ENCODE measurements around the gene CLPTM1. TPM values are rescaled to one million over a fixed set of nuclear protein-coding genes. Genes with fewer than 3 reads are reported as not detected.

Gene CLPTM1
- total and polyA plus RNA-seq, 2 donors (not counting 1 experiment from before 2014, with no cell fraction given), result 121 to 129 TPM

GRCh38 chr19:44961821-44962220 lies 6.6 kb downstream of the CLPTM1 start:
- peak overlapping the region; percentile 22 for H3K9ac ChIP-seq (ENCODE audit: low read length)
- H3K4me1 ChIP-seq (ENCODE audit: control insufficient read depth in 2 of 2, insufficient read depth in 2 of 2, low read length in 2 of 2), result peaks cover 51 to 54% of the 10 kb centered on the region in 2 donors
- H2AFZ ChIP-seq (ENCODE audit: insufficient read depth, low read depth, low read length, poor library complexity, severe bottlenecking), result peak overlapping the region; percentile 43
- peak overlapping the region in 3 of 5 experiments; percentile 2 to 15 (median 6) for H3K4me3 ChIP-seq (ENCODE audit: control extremely low read depth in 1 of 5, extremely low read depth in 1 of 5, insufficient read depth in 1 of 5, low read depth in 2 of 5, low read length in 4 of 5)
- no peaks in the 10 kb centered on the region for H3K9me3 ChIP-seq (ENCODE audit: control extremely low read depth in 1 of 3, control insufficient read depth in 2 of 3, insufficient read depth in 1 of 3, low read length in 2 of 3)
- intact Hi-C loops (cut with micrococcal nuclease), result no loop called here
- DNase-seq (no peak), ATAC-seq (ENCODE audit: low read depth) (no peak)
- no peaks in the 10 kb centered on the region for H3K9me3 Mint-ChIP-seq (ENCODE audit: insufficient read depth)
- H3K27ac ChIP-seq (ENCODE audit: low read length in 2 of 2), result peak overlapping the region; percentile 67 to 86
- peak overlapping the region; percentile 77 for H3K4me3 Mint-ChIP-seq
- peak overlapping the region; percentile 71 for H3K4me2 ChIP-seq (replicated peaks; ENCODE audit: low read depth, low read length, poor library complexity, severe bottlenecking)
- no peaks in the 10 kb centered on the region for H3K27me3 ChIP-seq (replicated peaks in 1 of 4; ENCODE audit: control extremely low read depth in 1 of 4, control insufficient read depth in 3 of 4, insufficient read depth in 4 of 4, low read length in 3 of 4)
- 98% methylated on average over 6 of the region's 8 CpGs for WGBS (ENCODE audit: insufficient coverage)
- H4K20me1 ChIP-seq (ENCODE audit: control insufficient read depth, insufficient read depth, low read length, poor library complexity, severe bottlenecking), result peaks cover 39% of the 10 kb centered on the region
- POLR2A ChIA-PET, result no interaction called here
- no peaks in the 10 kb centered on the region for H3K27me3 Mint-ChIP-seq
- H3K36me3 ChIP-seq (replicated peaks in 1 of 2; ENCODE audit: control extremely low read depth in 1 of 2, control insufficient read depth in 1 of 2, extremely low read depth in 1 of 2, insufficient read depth in 2 of 2, low read length in 1 of 2), result peaks cover 5 to 22% of the 10 kb centered on the region in 2 experiments
- TF ChIP-seq EZH2 (IDR thresholded peaks at IDR 0.05; ENCODE audit: borderline replicate concordance, insufficient read depth, low read depth, low read length, poor library complexity, severe bottlenecking) (no peak), CTCF (IDR thresholded peaks at IDR 0.05) (no peak)
- peak overlapping the region; percentile 98 for H3K27ac Mint-ChIP-seq
- H3K4me1 Mint-ChIP-seq, result peaks cover 53% of the 10 kb centered on the region
- CTCF ChIA-PET, result interaction anchor here (0.5 to 2.9 kb wide), 4 partner anchors 10 to 1658 kb away, joined by 3 to 9 read pairs (median 4); no protein-coding TSS in a partner anchor
- peaks cover 91% of the 10 kb centered on the region for H3K79me2 ChIP-seq (ENCODE audit: control insufficient read depth, insufficient read depth, low read length)

GRCh38 chr19:44968118-44968517 lies 12.9 kb downstream of the CLPTM1 start:
- H3K27ac Mint-ChIP-seq, result no peak overlapping the region
- DNase-seq, result no peak
- ChIA-PET CTCF (interaction anchor here (1.5 kb wide), 1 partner anchor 16 kb away, joined by 5 read pairs; no protein-coding TSS in a partner anchor), POLR2A (no interaction called here)
- intact Hi-C loops (cut with micrococcal nuclease), result no loop called here
- peaks cover 59% of the 10 kb centered on the region for H3K79me2 ChIP-seq (ENCODE audit: control insufficient read depth, insufficient read depth, low read length)
- no peaks in the 10 kb centered on the region for H3K27me3 ChIP-seq (replicated peaks in 1 of 4; ENCODE audit: control extremely low read depth in 1 of 4, control insufficient read depth in 3 of 4, insufficient read depth in 4 of 4, low read length in 3 of 4)
- peaks cover 30% of the 10 kb centered on the region for H4K20me1 ChIP-seq (ENCODE audit: control insufficient read depth, insufficient read depth, low read length, poor library complexity, severe bottlenecking)
- ATAC-seq (ENCODE audit: low read depth), result no peak
- H3K4me2 ChIP-seq (replicated peaks; ENCODE audit: low read depth, low read length, poor library complexity, severe bottlenecking), result no peak overlapping the region
- H3K4me1 Mint-ChIP-seq, result no peaks in the 10 kb centered on the region
- H3K27me3 Mint-ChIP-seq, result no peaks in the 10 kb centered on the region
- WGBS (ENCODE audit: insufficient coverage), result 91% methylated on average over 2 of the region's 5 CpGs
- H3K36me3 ChIP-seq (replicated peaks in 1 of 2; ENCODE audit: control extremely low read depth in 1 of 2, control insufficient read depth in 1 of 2, extremely low read depth in 1 of 2, insufficient read depth in 2 of 2, low read length in 1 of 2), result peaks cover 6 to 44% of the 10 kb centered on the region in 2 experiments
- H3K27ac ChIP-seq (ENCODE audit: low read length in 2 of 2), result no peak overlapping the region
- H2AFZ ChIP-seq (ENCODE audit: insufficient read depth, low read depth, low read length, poor library complexity, severe bottlenecking), result no peak overlapping the region
- H3K4me3 Mint-ChIP-seq, result no peak overlapping the region
- TF ChIP-seq CTCF (IDR thresholded peaks at IDR 0.05) (no peak), EZH2 (IDR thresholded peaks at IDR 0.05; ENCODE audit: borderline replicate concordance, insufficient read depth, low read depth, low read length, poor library complexity, severe bottlenecking) (no peak)
- H3K9ac ChIP-seq (ENCODE audit: low read length), result no peak overlapping the region
- H3K9me3 ChIP-seq (ENCODE audit: control extremely low read depth in 1 of 3, control insufficient read depth in 2 of 3, insufficient read depth in 1 of 3, low read length in 2 of 3), result no peaks in the 10 kb centered on the region
- no peak overlapping the region for H3K4me3 ChIP-seq (ENCODE audit: control extremely low read depth in 1 of 5, extremely low read depth in 1 of 5, insufficient read depth in 1 of 5, low read depth in 2 of 5, low read length in 4 of 5)
- no peaks in the 10 kb centered on the region for H3K9me3 Mint-ChIP-seq (ENCODE audit: insufficient read depth)
- peaks cover under 1 to 4% of the 10 kb centered on the region in 2 donors for H3K4me1 ChIP-seq (ENCODE audit: control insufficient read depth in 2 of 2, insufficient read depth in 2 of 2, low read length in 2 of 2)
